Caco-2 (cell line): ENCODE data around the gene CR1. TPM values are rescaled to one million over a fixed set of nuclear protein-coding genes. Genes with fewer than 3 reads are reported as not detected.
"Not testable (repeated sequence)": the region's sequence is repeated elsewhere in the genome, so short reads cannot be mapped to it uniquely, and the experiment has no call there.

Experiments
- BruUV-seq: library from RNA; stranded (reverse); fragments of 400-500 nt; replicated peaks from 2 replicates; lab custom pipeline; 2021; lab: Mats Ljungman, UMichigan
- CTCF ChIA-PET: fragments of 300-600 bp; sonication (Branson Sonifier 250); formaldehyde crosslinking; loops from one replicate; lab custom pipeline; 2022; ENCODE audit warnings: antibody characterized with exemption; lab: Charles Lee
- POLR2A ChIA-PET: fragments of 300-600 bp; sonication (Branson Sonifier 250); formaldehyde crosslinking; loops from one replicate; lab custom pipeline; 2022; ENCODE audit warnings: antibody characterized with exemption; lab: Charles Lee
- DNase-seq, 2 experiments: peaks; one replicate each; pipeline versions ENCODE4 v3.0.0 to v3.0.0-alpha.2; 2020 to 2022
- H3K27me3 ChIP-seq: replicated peaks from 2 replicates; pipeline ENCODE4 v1.6.0; 2011; ENCODE audit warnings: low read length; ENCODE audit not compliant: control insufficient read depth, insufficient read depth
- H3K36me3 ChIP-seq: 2 replicates; pipeline ENCODE4 v1.5.1; 2011; ENCODE audit warnings: low read length; ENCODE audit not compliant: control insufficient read depth, insufficient read depth
- H3K4me1 ChIP-seq: fragments of 250-450 bp; sonication (Bioruptor Pico); 2 replicates; pipeline ENCODE4 v1.5.1; 2020; ENCODE audit warnings: mild to moderate bottlenecking
- H3K4me3 ChIP-seq: 2 replicates; pipeline ENCODE4 v1.5.1; 2011; ENCODE audit warnings: low read depth, mild to moderate bottlenecking, control low read depth, low read length
- H3K9me3 ChIP-seq: fragments of 250-450 bp; sonication (Bioruptor Pico); 2 replicates; pipeline ENCODE4 v1.5.1; 2020; ENCODE audit warnings: mild to moderate bottlenecking, moderate library complexity
- H3K27ac Mint-ChIP-seq: one replicate; pipeline ENCODE4 v1.8.0; 2022; ENCODE audit warnings: mixed read lengths; ENCODE audit not compliant: unreplicated experiment
- H3K27me3 Mint-ChIP-seq: one replicate; pipeline ENCODE4 v1.8.0; 2022; ENCODE audit warnings: mixed read lengths; ENCODE audit not compliant: insufficient read depth, unreplicated experiment
- H3K36me3 Mint-ChIP-seq: one replicate; pipeline ENCODE4 v1.8.0; 2022; ENCODE audit warnings: mild to moderate bottlenecking, mixed read lengths; ENCODE audit not compliant: insufficient read depth, unreplicated experiment
- H3K4me1 Mint-ChIP-seq: one replicate; pipeline ENCODE4 v1.8.0; 2022; ENCODE audit warnings: low read depth, mixed read lengths; ENCODE audit not compliant: unreplicated experiment
- H3K4me3 Mint-ChIP-seq: one replicate; pipeline ENCODE4 v1.8.0; 2022; ENCODE audit warnings: mild to moderate bottlenecking, moderate library complexity, mixed read lengths; ENCODE audit not compliant: unreplicated experiment
- H3K9me3 Mint-ChIP-seq: one replicate; pipeline ENCODE4 v1.8.0; 2022; ENCODE audit warnings: mixed read lengths; ENCODE audit not compliant: unreplicated experiment
- CTCF ChIP-seq, 2 experiments: fragments of 200-600 bp in 1 of 2; IDR thresholded peaks; 1 replicate in 1 of 2; 2 replicates in 1 of 2; pipeline versions ENCODE4 v1.5.1 to v1.8.0; 2011 to 2022; ENCODE audit warnings: antibody characterized with exemption in 1 of 2, control low read depth in 1 of 2, inconsistent platforms in 1 of 2, low read depth in 1 of 2, low read length in 1 of 2, mild to moderate bottlenecking in 1 of 2, moderate library complexity in 1 of 2; ENCODE audit not compliant: insufficient read depth in 1 of 2, severe bottlenecking in 1 of 2, unreplicated experiment in 1 of 2
- intact Hi-C: fragments of 100-400 bp; cut with micrococcal nuclease; formaldehyde crosslinking; loops from one replicate; pipeline ENCODE4 v1.10.0; 2022; ENCODE audit not compliant: unreplicated experiment
- total RNA-seq: library from RNA; stranded (reverse); gene quantifications from 2 replicates; pipeline ENCODE4 v1.2.3, GENCODE V29; 2022

Gene CR1
- total RNA-seq, 1 experiment from 2014 or later: not detected

GRCh38 chr1:207581496-207582153 lies 85.7 kb downstream of the CR1 start:
- ChIA-PET POLR2A (no interaction called here), CTCF (no interaction called here)
- no peak for DNase-seq
- Histone ChIP-seq H3K4me1 (no peaks in the 10 kb centered on the region), H3K36me3 (no peaks in the 10 kb centered on the region), H3K4me3 (no peak overlapping the region), H3K27me3 (no peaks in the 10 kb centered on the region), H3K9me3 (no peaks in the 10 kb centered on the region)
- BruUV-seq: no TSS peak
- H3K9me3 Mint-ChIP-seq: no peaks in the 10 kb centered on the region
- H3K27me3 Mint-ChIP-seq: peaks cover 10% of the 10 kb centered on the region
- no peaks in the 10 kb centered on the region for H3K4me1 Mint-ChIP-seq
- no peak for TF ChIP-seq CTCF (IDR thresholded peaks at IDR 0.05; ENCODE audit: insufficient read depth in 1 of 2, low read depth in 1 of 2, low read length in 1 of 2, severe bottlenecking in 1 of 2, unreplicated experiment in 1 of 2)
- H3K27ac Mint-ChIP-seq: no peak overlapping the region
- intact Hi-C loops: no loop called here
- no peak overlapping the region for H3K4me3 Mint-ChIP-seq
- no peaks in the 10 kb centered on the region for H3K36me3 Mint-ChIP-seq

GRCh38 chr1:207589506-207589905 lies 93.5 kb downstream of the CR1 start:
- H3K36me3 ChIP-seq, H3K4me1 ChIP-seq, intact Hi-C loops, H3K9me3 ChIP-seq, H3K27me3 ChIP-seq, POLR2A ChIA-PET, H3K9me3 Mint-ChIP-seq, H3K27ac Mint-ChIP-seq, H3K4me1 Mint-ChIP-seq, DNase-seq, BruUV-seq, H3K4me3 Mint-ChIP-seq, CTCF ChIA-PET, H3K4me3 ChIP-seq, H3K36me3 Mint-ChIP-seq: not testable (repeated sequence)
- H3K27me3 Mint-ChIP-seq: peaks cover 25% of the 10 kb centered on the region

GRCh38 chr1:207591205-207591604 lies 95.2 kb downstream of the CR1 start:
- H3K27me3 ChIP-seq, H3K27ac Mint-ChIP-seq, H3K9me3 Mint-ChIP-seq, H3K36me3 Mint-ChIP-seq, H3K4me3 Mint-ChIP-seq, H3K4me3 ChIP-seq, H3K36me3 ChIP-seq, intact Hi-C loops, BruUV-seq, POLR2A ChIA-PET, CTCF ChIA-PET, H3K9me3 ChIP-seq, H3K4me1 Mint-ChIP-seq, DNase-seq, H3K4me1 ChIP-seq: not testable (repeated sequence)
- peaks cover 29% of the 10 kb centered on the region for H3K27me3 Mint-ChIP-seq

- H3K4me1 ChIP-seq, H3K27me3 ChIP-seq, H3K9me3 Mint-ChIP-seq, BruUV-seq, POLR2A ChIA-PET, H3K4me3 Mint-ChIP-seq, CTCF ChIA-PET, H3K4me1 Mint-ChIP-seq, H3K36me3 ChIP-seq, H3K4me3 ChIP-seq, H3K36me3 Mint-ChIP-seq, DNase-seq, H3K9me3 ChIP-seq, H3K27ac Mint-ChIP-seq, intact Hi-C loops: not testable (repeated sequence)
- peaks cover 33% of the 10 kb centered on the region for H3K27me3 Mint-ChIP-seq
These were observed 98.1 kb downstream of the CR1 start for GRCh38 chr1:207594095-207594494.
